ENCODE data around the gene DPH1. TPM values are rescaled to one million over a fixed set of nuclear protein-coding genes. Genes with fewer than 3 reads are reported as not detected.
A peak's percentile ranks its signal among the peaks of the same experiment; 100 is the strongest.

Gene DPH1
- total and polyA plus RNA-seq, 7 donors, result 7.2 to 60.1 (median 27.6) TPM

GRCh38 chr17:2064980-2065785 lies 35.2 kb downstream of the DPH1 start:
- intact Hi-C loops (cut with DNase I), result no loop called here
- Histone ChIP-seq H3K4me3 (no peak overlapping the region), H3K9me3 (no peaks in the 10 kb centered on the region), H3K27ac (peak overlapping the region; percentile 88 to 92 (median 91)), H3K27me3 (no peaks in the 10 kb centered on the region), H3K4me1 (peaks cover 0 to 85% (median 83%) of the 10 kb centered on the region in 4 donors), H3K36me3 (peaks cover 0 to 52% (median 2%) of the 10 kb centered on the region in 4 donors)
- 81 to 82% methylated on average over 24 of the region's 24 CpGs for WGBS, 2 donors
- no peak for TF ChIP-seq EP300 (IDR thresholded peaks at IDR 0.05)
- TF ChIP-seq POLR2AphosphoS5 (IDR thresholded peaks at IDR 0.05), result no peak
- no peak for TF ChIP-seq POLR2A (IDR thresholded peaks at IDR 0.05)
- no peak for TF ChIP-seq CTCF (IDR thresholded peaks at IDR 0.05)
- DNase-seq, result no peak

- no peak for TF ChIP-seq POLR2A (IDR thresholded peaks at IDR 0.05)
- no peak for TF ChIP-seq EP300 (IDR thresholded peaks at IDR 0.05)
- TF ChIP-seq CTCF (IDR thresholded peaks at IDR 0.05), result no peak
- peak in 2 of 4 donors; percentile 26 to 50 for TF ChIP-seq POLR2AphosphoS5 (IDR thresholded peaks at IDR 0.05)
- H3K27me3 ChIP-seq, result no peaks in the 10 kb centered on the region
- H3K27ac ChIP-seq, result peak overlapping the region; percentile 88 to 92 (median 91)
- H3K36me3 ChIP-seq, result peaks cover 0 to 50% (median 2%) of the 10 kb centered on the region in 4 donors
- no peaks in the 10 kb centered on the region for H3K9me3 ChIP-seq
- H3K4me1 ChIP-seq, result peaks cover 0 to 79% (median 77%) of the 10 kb centered on the region in 4 donors
- 89% methylated on average over 10 of the region's 10 CpGs for WGBS, 2 donors
- no peak overlapping the region for H3K4me3 ChIP-seq
- intact Hi-C loops (cut with DNase I), result no loop called here
- DNase-seq, result no peak
Observed at GRCh38 chr17:2065949-2066400, 36.0 kb downstream of the DPH1 start.

DNA sequence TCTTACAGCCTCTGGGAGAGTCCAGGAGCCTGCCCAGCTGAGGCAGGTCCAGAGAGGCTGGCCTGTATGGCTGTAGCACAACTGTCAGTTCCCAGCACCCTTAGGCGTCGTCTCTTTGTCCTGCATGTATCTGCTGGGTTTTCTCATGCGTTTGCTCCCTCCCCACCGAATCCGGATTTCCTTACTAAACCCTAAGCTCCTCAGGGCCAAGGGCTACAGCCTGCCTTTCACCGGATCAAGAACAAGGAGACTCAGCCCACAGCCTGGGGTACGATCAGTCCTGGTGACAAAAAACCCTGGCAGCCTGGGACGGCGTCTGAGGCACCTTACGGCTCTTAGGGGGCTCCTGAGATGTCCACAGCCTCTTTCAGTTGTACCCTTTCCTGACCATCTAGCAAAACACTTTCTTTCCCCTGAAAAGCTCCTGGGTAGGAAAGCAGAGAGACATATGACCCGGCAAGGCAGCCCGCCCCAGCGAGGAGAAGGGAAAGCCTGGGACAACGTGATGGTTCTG lies 37.2 kb downstream of the DPH1 start:
- 83% methylated on average over 14 of the region's 14 CpGs for WGBS, 2 donors
- H3K9me3 ChIP-seq, result no peaks in the 10 kb centered on the region
- TF ChIP-seq CTCF (IDR thresholded peaks at IDR 0.05) (no peak), EP300 (IDR thresholded peaks at IDR 0.05) (no peak), POLR2AphosphoS5 (IDR thresholded peaks at IDR 0.05) (no peak), POLR2A (IDR thresholded peaks at IDR 0.05) (no peak)
- intact Hi-C loops (cut with DNase I), result no loop called here
- no peaks in the 10 kb centered on the region for H3K27me3 ChIP-seq
- peaks cover 0 to 43% (median 2%) of the 10 kb centered on the region in 4 donors for H3K36me3 ChIP-seq
- H3K4me3 ChIP-seq, result no peak overlapping the region
- H3K4me1 ChIP-seq, result peaks cover 0 to 82% (median 76%) of the 10 kb centered on the region in 4 donors
- DNase-seq, result no peak
- H3K27ac ChIP-seq, result peak overlapping the region; percentile 88 to 92 (median 91)

DNA sequence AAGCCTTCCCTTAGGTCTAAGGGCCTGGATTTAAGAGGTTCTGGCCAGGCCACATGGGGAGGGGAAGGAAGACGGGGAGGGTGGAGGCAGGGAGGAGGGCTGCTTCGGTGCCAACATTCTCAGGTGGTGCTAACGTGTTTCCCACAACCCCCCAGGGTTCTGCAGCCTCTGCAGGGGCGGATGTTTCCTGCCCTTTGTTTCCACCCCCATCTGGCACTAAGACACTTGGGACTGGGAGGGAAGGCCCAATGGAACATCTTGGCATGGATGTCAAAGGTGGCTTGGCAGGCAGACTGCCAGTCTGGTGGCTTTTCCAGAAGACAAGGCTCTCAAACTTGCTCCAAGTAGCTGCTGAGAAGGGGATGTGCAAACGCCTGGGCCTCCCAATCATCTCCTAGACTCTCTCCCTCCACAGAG lies 37.7 kb downstream of the DPH1 start:
- peaks cover 0 to 79% (median 73%) of the 10 kb centered on the region in 4 donors for H3K4me1 ChIP-seq
- H3K36me3 ChIP-seq, result peaks cover 0 to 43% (median 2%) of the 10 kb centered on the region in 4 donors
- intact Hi-C loops (cut with DNase I), result no loop called here

More for the DNA sequence above, 37.7 kb downstream of the DPH1 start:
- H3K9me3 ChIP-seq, result no peaks in the 10 kb centered on the region
- peak overlapping the region; percentile 88 to 92 (median 91) for H3K27ac ChIP-seq
- peak; percentile 70 for DNase-seq
- H3K27me3 ChIP-seq, result no peaks in the 10 kb centered on the region
- TF ChIP-seq POLR2AphosphoS5 (IDR thresholded peaks at IDR 0.05) (peak in 1 of 4 donors; percentile 29), CTCF (IDR thresholded peaks at IDR 0.05) (no peak)
- WGBS, 2 donors, result 48 to 74% methylated on average over 5 of the region's 5 CpGs
- no peak overlapping the region for H3K4me3 ChIP-seq

Data from sigmoid colon (tissue), 7 donors.